Uterus (tissue), 4 donors: ENCODE results near the gene PDE6D. TPM values are rescaled to one million over a fixed set of nuclear protein-coding genes. Genes with fewer than 3 reads are reported as not detected.

Experiments
- DNase-seq, 2 donors: peaks; one replicate each; pipeline ENCODE4 v3.0.0-alpha.2; 2019 to 2020
- H3K27ac ChIP-seq, 2 donors: fragments of 200-600 bp; sonication (generic); 1 replicate in 1 of 2; 2 replicates in 1 of 2; pipeline ENCODE4 v1.5.1; 2016 to 2018
- H3K27me3 ChIP-seq, 2 donors: fragments of 200-600 bp; sonication (generic); one replicate each; pipeline ENCODE4 v1.5.1; 2018 to 2019; ENCODE audit warnings: control low read depth in 1 of 2
- H3K36me3 ChIP-seq, 2 donors: fragments of 200-600 bp; sonication (generic); one replicate each; pipeline ENCODE4 v1.5.1; 2019; ENCODE audit warnings: control low read depth in 1 of 2
- H3K4me1 ChIP-seq, 2 donors: fragments of 200-600 bp; sonication (generic); one replicate each; pipeline ENCODE4 v1.5.1; 2018 to 2019; ENCODE audit warnings: control low read depth in 1 of 2
- H3K4me3 ChIP-seq, 2 donors: fragments of 200-600 bp; sonication (generic); 1 replicate in 1 of 2; 2 replicates in 1 of 2; pipeline ENCODE4 v1.5.1; 2018 to 2019; ENCODE audit warnings: mild to moderate bottlenecking in 1 of 2
- H3K9me3 ChIP-seq, 2 donors: fragments of 200-600 bp; sonication (generic); one replicate each; pipeline ENCODE4 v1.5.1; 2019; ENCODE audit warnings: control low read depth in 1 of 2
- CTCF ChIP-seq, 4 experiments: fragments of 200-600 bp in 2 of 4; fragments of 450-650 bp in 2 of 4; sonication (generic) in 2 of 4; IDR thresholded peaks; one replicate each; pipeline ENCODE4 v1.5.1; 2016 to 2019; ENCODE audit warnings: antibody characterized with exemption in 4 of 4, mild to moderate bottlenecking in 2 of 4, moderate library complexity in 1 of 4
- POLR2A ChIP-seq, 2 donors: fragments of 450-650 bp; IDR thresholded peaks; one replicate each; pipeline ENCODE4 v1.6.1; 2016; ENCODE audit warnings: antibody characterized with exemption in 2 of 2, mild to moderate bottlenecking in 1 of 2, moderate library complexity in 1 of 2
- intact Hi-C: fragments of 100-400 bp; cut with DNase I; formaldehyde crosslinking; loops from one replicate; pipeline ENCODE4 v1.15.1; 2023; ENCODE audit warnings: low total_unique reads
- total RNA-seq, 4 donors: library from RNA; depleted of rRNA in 3 of 4; stranded (reverse); fragments of >200 nt in 3 of 4; gene quantifications; one replicate each; pipeline versions ENCODE4 v1.1.0 to v1.2.4, GENCODE V29; 2014 to 2023
- donor health status: DM: yes; HTN: yes; CAD: no.

PDE6D gene
- total RNA-seq, 4 donors from 2014 or later, result 23.5 to 140 (median 43.6) TPM

GRCh38 chr2:231795525-231796327, 14.6 kb upstream of the PDE6D start:
- Histone ChIP-seq H3K36me3 (no peaks in the 10 kb centered on the region), H3K9me3 (no peaks in the 10 kb centered on the region), H3K27ac (no peak overlapping the region), H3K27me3 (no peaks in the 10 kb centered on the region), H3K4me1 (no peaks in the 10 kb centered on the region), H3K4me3 (no peak overlapping the region)
- intact Hi-C loops, result no loop called here
- DNase-seq, result no peak
- TF ChIP-seq POLR2A (IDR thresholded peaks at IDR 0.05) (no peak), CTCF (IDR thresholded peaks at IDR 0.05) (no peak)

GRCh38 chr2:231794383-231794782, 13.3 kb upstream of the PDE6D start:
- TF ChIP-seq POLR2A (IDR thresholded peaks at IDR 0.05) (no peak), CTCF (IDR thresholded peaks at IDR 0.05) (no peak)
- no peak for DNase-seq
- Histone ChIP-seq H3K36me3 (no peaks in the 10 kb centered on the region), H3K4me1 (no peaks in the 10 kb centered on the region), H3K4me3 (no peak overlapping the region), H3K27ac (no peak overlapping the region), H3K9me3 (no peaks in the 10 kb centered on the region), H3K27me3 (no peaks in the 10 kb centered on the region)
- intact Hi-C loops, result no loop called here

GRCh38 chr2:231791107-231791506, 10.0 kb upstream of the PDE6D start:
- H3K27ac ChIP-seq, result no peak overlapping the region
- TF ChIP-seq CTCF (IDR thresholded peaks at IDR 0.05) (no peak), POLR2A (IDR thresholded peaks at IDR 0.05) (no peak)
- H3K9me3 ChIP-seq, result no peaks in the 10 kb centered on the region
- no peak overlapping the region for H3K4me3 ChIP-seq
- H3K4me1 ChIP-seq, result no peaks in the 10 kb centered on the region
- no peak for DNase-seq
- intact Hi-C loops, result no loop called here
- no peaks in the 10 kb centered on the region for H3K27me3 ChIP-seq
- H3K36me3 ChIP-seq, result no peaks in the 10 kb centered on the region

- DNase-seq, result no peak
- Histone ChIP-seq H3K9me3 (no peaks in the 10 kb centered on the region), H3K36me3 (no peaks in the 10 kb centered on the region), H3K27ac (peak overlapping the region in 1 of 2 donors; percentile 64), H3K27me3 (no peaks in the 10 kb centered on the region), H3K4me3 (peak overlapping the region; percentile 55 to 67), H3K4me1 (no peaks in the 10 kb centered on the region)
- intact Hi-C loops, result no loop called here
- TF ChIP-seq CTCF (IDR thresholded peaks at IDR 0.05), result no peak
- TF ChIP-seq POLR2A (IDR thresholded peaks at IDR 0.05), result no peak
Measured at GRCh38 chr2:231786917-231787292, 5.8 kb upstream of the PDE6D start.

DNA sequence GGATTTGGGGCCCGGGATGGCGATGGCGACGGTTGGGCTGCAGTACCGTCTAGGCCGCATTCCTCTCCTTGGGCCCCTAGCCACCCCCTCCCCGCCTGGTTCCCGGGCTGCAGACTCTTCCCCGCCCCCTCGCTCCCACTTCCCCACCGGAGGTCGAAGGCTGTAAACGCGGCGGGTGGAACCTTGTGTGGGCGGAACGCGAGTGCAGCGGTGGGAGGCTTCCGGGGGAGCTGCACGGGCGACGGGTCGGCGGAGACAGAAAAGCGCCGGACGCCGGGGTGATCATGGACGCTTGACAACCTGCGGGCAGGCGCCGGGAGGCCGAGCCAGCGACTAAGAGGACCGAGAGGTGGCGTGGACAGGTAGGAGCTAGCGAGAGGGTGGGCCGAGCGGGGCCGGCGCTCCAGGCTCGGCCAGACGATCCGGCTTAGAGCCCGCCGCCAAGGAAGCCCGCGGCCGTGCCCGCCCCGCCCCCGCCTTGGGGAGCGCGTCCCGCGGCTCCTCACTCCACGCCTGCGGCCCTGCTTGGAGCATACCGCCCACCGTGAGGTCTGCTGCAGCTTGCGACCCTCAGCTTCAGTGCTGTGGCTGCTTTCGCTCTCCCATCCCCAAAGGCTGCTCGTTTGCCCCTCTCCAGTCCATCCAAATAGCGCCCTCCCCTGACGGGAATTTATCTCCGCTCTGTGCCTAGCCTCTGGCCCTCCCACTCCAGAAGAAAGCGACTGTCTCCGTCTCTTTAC, 5.3 kb upstream of the PDE6D start, which contains the start of gene COPS7B:
Gene COPS7B (plus strand): TSS at position 269 of the 740 bp plus-strand sequence. CDS start 2,126 bp downstream, outside the sequence.
- H3K4me1 ChIP-seq, result no peaks in the 10 kb centered on the region

More for the DNA sequence above, 5.3 kb upstream of the PDE6D start, which contains the start of gene COPS7B:
- H3K27me3 ChIP-seq, result no peaks in the 10 kb centered on the region
- intact Hi-C loops, result no loop called here
- no peaks in the 10 kb centered on the region for H3K36me3 ChIP-seq
- DNase-seq, result peak; percentile 60 to 72
- H3K4me3 ChIP-seq, result peak within 1 kb of the TSS; percentile 55 to 67
- H3K27ac ChIP-seq, result peak within 1 kb of the TSS; percentile 53 to 64
- H3K9me3 ChIP-seq, result no peaks in the 10 kb centered on the region
- TF ChIP-seq POLR2A (IDR thresholded peaks at IDR 0.05) (peak; percentile 31 to 45), CTCF (IDR thresholded peaks at IDR 0.05) (peak in 1 of 4 experiments; percentile 8)
